ENCODE results near the gene ID2.

ID2 gene

DNA sequence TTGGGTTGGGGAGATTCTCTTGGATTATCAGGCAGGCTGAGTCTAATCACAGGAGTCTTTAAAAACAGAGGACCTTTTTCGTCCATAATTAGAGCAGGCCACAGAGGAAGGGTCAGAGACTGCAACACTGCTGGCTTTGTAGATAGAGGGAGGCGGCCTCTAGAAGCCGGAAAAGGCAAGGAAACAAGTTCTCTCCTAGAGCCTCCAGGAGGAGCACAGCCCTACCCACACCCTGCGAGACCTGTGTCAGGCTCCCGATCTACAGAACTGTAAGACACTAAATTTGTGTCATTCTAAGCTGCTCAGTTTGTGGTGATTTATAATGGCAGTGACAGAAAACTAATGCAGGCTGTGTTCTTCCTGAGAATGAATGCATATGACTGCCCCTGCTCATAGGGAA lies 15.3 kb downstream of the ID2 start:
- TF ChIP-seq, protein P1, sequence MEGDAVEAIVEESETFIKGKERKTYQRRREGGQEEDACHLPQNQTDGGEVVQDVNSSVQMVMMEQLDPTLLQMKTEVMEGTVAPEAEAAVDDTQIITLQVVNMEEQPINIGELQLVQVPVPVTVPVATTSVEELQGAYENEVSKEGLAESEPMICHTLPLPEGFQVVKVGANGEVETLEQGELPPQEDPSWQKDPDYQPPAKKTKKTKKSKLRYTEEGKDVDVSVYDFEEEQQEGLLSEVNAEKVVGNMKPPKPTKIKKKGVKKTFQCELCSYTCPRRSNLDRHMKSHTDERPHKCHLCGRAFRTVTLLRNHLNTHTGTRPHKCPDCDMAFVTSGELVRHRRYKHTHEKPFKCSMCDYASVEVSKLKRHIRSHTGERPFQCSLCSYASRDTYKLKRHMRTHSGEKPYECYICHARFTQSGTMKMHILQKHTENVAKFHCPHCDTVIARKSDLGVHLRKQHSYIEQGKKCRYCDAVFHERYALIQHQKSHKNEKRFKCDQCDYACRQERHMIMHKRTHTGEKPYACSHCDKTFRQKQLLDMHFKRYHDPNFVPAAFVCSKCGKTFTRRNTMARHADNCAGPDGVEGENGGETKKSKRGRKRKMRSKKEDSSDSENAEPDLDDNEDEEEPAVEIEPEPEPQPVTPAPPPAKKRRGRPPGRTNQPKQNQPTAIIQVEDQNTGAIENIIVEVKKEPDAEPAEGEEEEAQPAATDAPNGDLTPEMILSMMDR (IDR thresholded peaks at IDR 0.05; ENCODE audit: insufficient read depth, low read depth, low read length, missing control alignments): no peak
- H3K4me3 ChIP-seq (ENCODE audit: low read length): no peak overlapping the region
- DNase-seq (ENCODE audit: low read depth): no peak

DNA sequence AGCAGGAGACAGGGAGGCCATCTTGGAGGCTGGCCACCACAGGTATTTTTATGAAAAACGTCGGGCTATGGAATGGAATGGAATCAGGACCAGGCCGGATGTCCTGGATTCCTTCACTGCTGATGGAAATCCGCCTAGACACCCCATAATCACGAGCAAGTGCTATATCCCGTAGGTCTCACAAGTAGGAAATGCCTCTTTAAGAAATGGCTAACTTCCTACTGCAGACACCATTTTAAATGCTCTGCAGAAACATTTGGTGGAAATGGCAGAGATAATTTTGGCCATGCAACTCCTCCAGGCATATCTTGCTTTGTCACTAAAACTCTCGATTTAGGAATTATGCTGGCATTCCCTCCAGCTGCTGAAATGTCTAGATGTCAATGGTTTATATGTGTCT lies 18.0 kb downstream of the ID2 start:
- TF ChIP-seq, protein P1 (IDR thresholded peaks at IDR 0.05; ENCODE audit: insufficient read depth, low read depth, low read length, missing control alignments): no peak
- no peak for DNase-seq (ENCODE audit: low read depth)
- H3K4me3 ChIP-seq (ENCODE audit: low read length): no peak overlapping the region

DNA sequence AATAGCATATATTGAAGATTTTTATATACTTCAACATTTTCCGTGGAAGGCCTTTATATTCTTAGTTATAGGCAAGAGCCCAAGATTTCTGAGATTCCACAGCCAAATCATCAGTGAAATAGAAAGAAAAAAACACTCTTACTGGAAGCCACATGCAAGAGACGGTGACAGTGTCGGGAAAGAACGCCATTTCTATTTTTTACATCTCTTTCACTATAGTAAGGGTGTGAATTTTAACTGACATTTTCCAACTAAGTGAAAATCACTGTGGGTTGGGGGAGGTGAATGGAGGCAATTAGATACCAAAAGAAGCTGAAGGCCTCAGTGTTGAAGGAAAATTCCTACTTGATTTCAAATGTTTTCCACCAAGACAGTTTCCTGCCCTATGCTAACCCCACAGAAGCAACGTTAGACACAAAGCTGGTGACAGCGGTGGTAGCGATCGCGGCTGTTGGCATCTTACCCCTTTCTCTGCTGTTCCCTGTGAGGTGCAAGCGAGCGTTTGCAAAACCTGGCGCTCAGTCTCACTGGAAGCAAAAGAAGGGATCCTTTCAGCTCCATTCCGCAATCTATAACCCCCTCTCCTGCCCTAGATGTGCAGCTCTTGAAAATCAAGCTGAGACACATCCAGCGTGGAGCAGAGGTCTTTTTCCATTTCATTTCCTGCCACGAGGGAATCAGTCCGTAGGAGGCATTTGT lies 20.0 kb downstream of the ID2 start:
- no peak overlapping the region for H3K4me3 ChIP-seq (ENCODE audit: low read length)
- TF ChIP-seq, protein P1 (IDR thresholded peaks at IDR 0.05; ENCODE audit: insufficient read depth, low read depth, low read length, missing control alignments): no peak
- no peak for DNase-seq (ENCODE audit: low read depth)

DNA sequence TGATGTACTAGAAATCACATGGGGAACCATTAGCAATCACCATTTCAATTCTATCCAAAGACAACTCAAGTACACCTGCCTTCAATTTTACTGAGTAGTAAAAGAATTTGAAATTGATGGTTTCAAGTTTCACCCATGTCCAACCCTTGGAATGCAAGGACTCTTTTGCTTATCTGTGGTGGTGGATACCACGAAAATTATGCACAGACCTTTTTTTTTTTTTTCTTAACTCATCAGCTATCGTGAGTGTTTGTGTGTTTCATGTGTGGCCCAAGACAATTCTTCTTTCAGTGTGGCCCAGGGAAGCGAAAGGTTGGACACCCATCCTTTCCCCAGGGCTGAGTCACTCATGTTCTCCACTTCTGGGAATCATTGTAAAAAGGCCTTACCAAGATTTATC lies 23.1 kb downstream of the ID2 start:
- no peak overlapping the region for H3K4me3 ChIP-seq (ENCODE audit: low read length)
- DNase-seq (ENCODE audit: low read depth): no peak
- TF ChIP-seq, protein P1 (IDR thresholded peaks at IDR 0.05; ENCODE audit: insufficient read depth, low read depth, low read length, missing control alignments): no peak

DNA sequence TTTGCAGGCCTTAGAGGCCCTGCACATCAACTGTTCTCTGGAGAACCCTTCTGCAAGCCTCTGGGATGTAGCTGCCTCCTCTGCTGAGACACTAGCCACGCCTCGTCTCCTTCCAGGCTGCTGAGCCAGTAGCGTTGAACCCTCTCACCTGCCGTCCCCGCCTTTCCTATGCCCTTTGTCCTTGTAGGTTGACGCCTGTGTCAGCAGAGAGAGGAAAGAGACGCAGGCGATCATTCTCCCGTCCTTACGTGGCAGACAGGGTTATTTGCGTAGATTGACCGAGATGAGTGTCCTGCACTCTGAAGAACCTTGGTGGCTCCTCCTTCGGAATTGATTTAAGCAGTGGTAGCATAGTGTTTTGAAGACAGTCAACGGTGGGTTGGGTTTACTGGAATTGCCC lies 27.8 kb downstream of the ID2 start:
- TF ChIP-seq, protein P1 (IDR thresholded peaks at IDR 0.05; ENCODE audit: insufficient read depth, low read depth, low read length, missing control alignments): no peak
- H3K4me3 ChIP-seq (ENCODE audit: low read length): no peak overlapping the region
- DNase-seq (ENCODE audit: low read depth): no peak

DNA sequence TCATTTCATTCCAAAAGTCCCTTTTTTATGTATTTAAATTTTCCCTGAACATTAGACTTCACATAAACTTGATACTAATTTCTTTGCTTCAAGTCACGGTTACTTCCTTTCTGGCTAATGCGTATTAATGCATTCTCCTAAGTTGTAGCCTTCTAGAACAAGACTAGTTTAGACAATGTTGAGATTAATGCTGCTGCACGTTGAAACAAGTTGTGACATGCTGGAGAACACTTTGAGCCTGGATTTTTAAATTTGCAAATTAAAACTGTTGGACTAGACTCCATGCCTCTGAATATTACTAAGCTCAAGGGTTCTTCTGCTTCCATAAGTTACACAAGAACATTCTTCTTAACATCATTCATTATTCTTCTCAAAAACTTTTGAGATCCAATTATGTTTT lies 29.1 kb downstream of the ID2 start:
- DNase-seq (ENCODE audit: low read depth): peak; percentile 76
- no peak overlapping the region for H3K4me3 ChIP-seq (ENCODE audit: low read length)
- TF ChIP-seq, protein P1 (IDR thresholded peaks at IDR 0.05; ENCODE audit: insufficient read depth, low read depth, low read length, missing control alignments): no peak

DNA sequence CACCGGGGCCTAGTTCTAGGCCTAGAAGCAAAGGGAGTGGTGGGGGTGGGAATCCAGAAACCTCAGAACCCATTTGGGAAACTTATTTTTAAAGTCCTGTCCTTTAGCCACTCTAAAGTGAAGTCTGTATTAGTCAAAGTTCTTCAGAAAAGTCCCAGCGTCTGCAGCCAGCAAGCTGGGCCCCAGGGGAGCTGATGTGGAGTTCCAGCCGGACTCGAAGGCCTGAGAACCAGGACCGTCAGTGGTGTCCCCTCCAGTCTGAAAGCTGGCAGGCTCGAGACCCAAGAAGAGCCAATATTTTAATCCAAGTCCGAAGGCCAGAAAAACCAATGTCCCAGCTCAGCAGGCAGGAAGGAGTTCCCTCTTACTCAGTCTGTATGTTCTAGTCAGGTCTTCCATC lies 32.4 kb downstream of the ID2 start:
- H3K4me3 ChIP-seq (ENCODE audit: low read length): no peak overlapping the region
- TF ChIP-seq, protein P1 (IDR thresholded peaks at IDR 0.05; ENCODE audit: insufficient read depth, low read depth, low read length, missing control alignments): no peak
- DNase-seq (ENCODE audit: low read depth): no peak

Measured in epithelial cell of esophagus (primary cell).